Uterus (tissue), 2 donors: ENCODE results near the gene LAMA1.
"Not testable (repeated sequence)": the region's sequence is repeated elsewhere in the genome, so short reads cannot be mapped to it uniquely, and the experiment has no call there.

Experiments
- POLR2A ChIP-seq, 2 donors: fragments of 450-650 bp; IDR thresholded peaks; one replicate each; pipeline ENCODE4 v1.6.1; 2016; ENCODE audit warnings: antibody characterized with exemption in 2 of 2, mild to moderate bottlenecking in 1 of 2, moderate library complexity in 1 of 2
- TF ChIP-seq, protein P1 (sequence below), 4 experiments: fragments of 200-600 bp in 2 of 4; fragments of 450-650 bp in 2 of 4; sonication (generic) in 2 of 4; IDR thresholded peaks; one replicate each; pipeline ENCODE4 v1.5.1; 2016 to 2019; ENCODE audit warnings: antibody characterized with exemption in 4 of 4, mild to moderate bottlenecking in 2 of 4, moderate library complexity in 1 of 4

DNA sequence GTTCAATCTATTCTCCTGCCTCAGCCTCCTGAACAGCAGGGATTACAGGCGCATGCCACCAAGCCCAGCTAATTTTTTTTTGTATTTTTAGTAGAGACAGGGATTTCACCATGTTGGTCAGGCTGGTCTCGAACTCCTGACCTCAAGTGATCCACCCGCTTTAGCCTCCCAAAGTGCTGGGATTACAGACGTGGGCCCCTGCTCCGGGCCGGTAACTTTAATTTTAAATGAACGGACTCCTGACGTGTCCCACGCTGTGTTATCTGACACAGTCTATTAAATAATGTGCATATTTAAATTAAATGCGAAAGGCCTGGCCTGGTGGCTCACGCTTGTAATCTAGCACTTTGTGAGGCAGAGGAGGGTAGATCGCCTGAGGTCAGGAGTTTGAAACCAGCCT lies 27.3 kb upstream of the LAMA1 start:
- TF ChIP-seq POLR2A (IDR thresholded peaks at IDR 0.05) = not testable (repeated sequence)
- TF ChIP-seq, protein P1, sequence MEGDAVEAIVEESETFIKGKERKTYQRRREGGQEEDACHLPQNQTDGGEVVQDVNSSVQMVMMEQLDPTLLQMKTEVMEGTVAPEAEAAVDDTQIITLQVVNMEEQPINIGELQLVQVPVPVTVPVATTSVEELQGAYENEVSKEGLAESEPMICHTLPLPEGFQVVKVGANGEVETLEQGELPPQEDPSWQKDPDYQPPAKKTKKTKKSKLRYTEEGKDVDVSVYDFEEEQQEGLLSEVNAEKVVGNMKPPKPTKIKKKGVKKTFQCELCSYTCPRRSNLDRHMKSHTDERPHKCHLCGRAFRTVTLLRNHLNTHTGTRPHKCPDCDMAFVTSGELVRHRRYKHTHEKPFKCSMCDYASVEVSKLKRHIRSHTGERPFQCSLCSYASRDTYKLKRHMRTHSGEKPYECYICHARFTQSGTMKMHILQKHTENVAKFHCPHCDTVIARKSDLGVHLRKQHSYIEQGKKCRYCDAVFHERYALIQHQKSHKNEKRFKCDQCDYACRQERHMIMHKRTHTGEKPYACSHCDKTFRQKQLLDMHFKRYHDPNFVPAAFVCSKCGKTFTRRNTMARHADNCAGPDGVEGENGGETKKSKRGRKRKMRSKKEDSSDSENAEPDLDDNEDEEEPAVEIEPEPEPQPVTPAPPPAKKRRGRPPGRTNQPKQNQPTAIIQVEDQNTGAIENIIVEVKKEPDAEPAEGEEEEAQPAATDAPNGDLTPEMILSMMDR (IDR thresholded peaks at IDR 0.05) = not testable (repeated sequence)
